Heart left ventricle (tissue), 16 donors: ENCODE data around the gene RNF4. TPM values are rescaled to one million over a fixed set of nuclear protein-coding genes. Genes with fewer than 3 reads are reported as not detected.
A peak's percentile ranks its signal among the peaks of the same experiment; 100 is the strongest.
"Not testable (repeated sequence)": the region's sequence is repeated elsewhere in the genome, so short reads cannot be mapped to it uniquely, and the experiment has no call there.

ENCODE experiments used
- ATAC-seq, 4 donors: fragments of 200-7000 bp; cut with Tn5 transposase; one replicate each; pipeline ENCODE4 v1.9.1; 2020 to 2022; ENCODE audit warnings: moderate library complexity in 4 of 4, mild to moderate bottlenecking in 3 of 4, moderate number of reproducible peaks in 1 of 4
- DNase-seq, 5 donors: peaks; one replicate each; pipeline ENCODE4 v3.0.0-alpha.2; 2020
- H3K27ac ChIP-seq, 12 donors: fragments of 200-600 bp; sonication (generic) in 4 of 12; one replicate each; pipeline versions ENCODE4 v1.5.0 to v1.8.0; 2016 to 2022; ENCODE audit warnings: mild to moderate bottlenecking in 2 of 12
- H3K27me3 ChIP-seq, 9 donors: fragments of 200-600 bp; sonication (generic) in 2 of 9; one replicate each; pipeline versions ENCODE4 v1.5.1 to v1.8.0; 2016 to 2022; ENCODE audit warnings: mild to moderate bottlenecking in 3 of 9
- H3K36me3 ChIP-seq, 9 donors: fragments of 200-600 bp; sonication (generic) in 2 of 9; one replicate each; pipeline versions ENCODE4 v1.5.0 to v1.8.0; 2018 to 2022; ENCODE audit warnings: mild to moderate bottlenecking in 2 of 9
- H3K4me1 ChIP-seq, 12 donors: fragments of 200-600 bp; sonication (generic) in 4 of 12; one replicate each; pipeline versions ENCODE4 v1.5.0 to v1.8.0; 2016 to 2022; ENCODE audit warnings: mild to moderate bottlenecking in 3 of 12
- H3K4me3 ChIP-seq, 12 donors: fragments of 200-600 bp; sonication (generic) in 4 of 12; one replicate each; pipeline versions ENCODE4 v1.5.0 to v1.8.0; 2017 to 2022; ENCODE audit warnings: mild to moderate bottlenecking in 9 of 12, moderate library complexity in 4 of 12
- H3K9me3 ChIP-seq, 12 donors: fragments of 200-600 bp; sonication (generic) in 4 of 12; one replicate each; pipeline versions ENCODE4 v1.5.0 to v1.8.0; 2016 to 2022; ENCODE audit warnings: mild to moderate bottlenecking in 1 of 12
- POLR2A ChIP-seq, 2 donors: fragments of 450-650 bp; IDR thresholded peaks; one replicate each; pipeline ENCODE4 v1.6.1; 2017; ENCODE audit warnings: antibody characterized with exemption in 2 of 2, mild to moderate bottlenecking in 2 of 2, moderate library complexity in 2 of 2
- WGBS, 4 donors: extraction: QIAGEN DNeasy Blood & Tissue Kit in 2 of 4; methylation state at CpG; one replicate each; pipeline versions ENCODE4 v1.1.5 to v1.1.7; 2013 to 2018; 5-methylcytosine and 5-hydroxymethylcytosine counted together
- intact Hi-C, 10 donors: fragments of 100-400 bp; cut with DNase I; formaldehyde crosslinking; loops; one replicate each; pipeline versions ENCODE4 v1.11.1 to v1.14.2; 2022
- polyA plus RNA-seq, 2 donors: library from polyadenylated mRNA; stranded (reverse); fragments of 200-250 nt; gene quantifications; one replicate each; pipeline ENCODE4 v1.2.3, GENCODE V29; 2013
- total RNA-seq, 9 donors: library from RNA; depleted of rRNA in 2 of 9; stranded (reverse); fragments of >200 nt in 2 of 9; fragmentation: NEBNext Ultra II Directional in 3 of 9; extraction: Animal tissue kit (Norgen Biotek cat#: 25700) in 3 of 9; gene quantifications; one replicate each; pipeline versions ENCODE4 v1.1.0 to v1.2.4, GENCODE V29; 2016 to 2023
- TF ChIP-seq, protein P1 (sequence below), 12 donors: fragments of 200-600 bp; sonication (generic) in 4 of 12; IDR thresholded peaks; one replicate each; pipeline versions ENCODE4 v1.5.0 to v1.8.0; 2018 to 2022; ENCODE audit warnings: antibody characterized with exemption in 12 of 12, mild to moderate bottlenecking in 5 of 12
- donor health status: ischemic (EF 13 %, LVEDD 7.1; RV severe dilation, severe dysfunction).
- donor health status: healthy with polysubstance abuse.
- donor health status: DM: no; HTN: yes; CAD: no.
- donor health status: DM: no; HTN: no; CAD: no.
- donor health status: ischemic (EF 25% LVEDD 6.9; RV normal size, moderate dysfunction).
- donor health status: ischemic (EF 25% LVEDD 5.7; RV mildly dilated, moderate dysfunction).
- donor health status: healthy.
- donor health status: DM: yes; HTN: yes; CAD: no.
- donor health status: ischemic (EF 35%, LVEDD 5.7; RV mildly dilated, moderate dysfunction).
- donor health status: nonischemic (EF 11% LVEDD 7.7; RV severe dilation, severe dysfunction).
- donor health status: DM: yes; HTN: yes; CAD: no.
- donor health status: PGD.
- donor health status: ischemic (EF 29% LVEDD 5.4; RV normal size, mild dysfunction).
- donor health status: nonischemic (EF 23%, LVEDD 6.1; RV moderate dilation, normal function).

RNF4 gene
- total and polyA plus RNA-seq, 11 donors = 10.6 to 45.7 (median 30.8) TPM

DNA sequence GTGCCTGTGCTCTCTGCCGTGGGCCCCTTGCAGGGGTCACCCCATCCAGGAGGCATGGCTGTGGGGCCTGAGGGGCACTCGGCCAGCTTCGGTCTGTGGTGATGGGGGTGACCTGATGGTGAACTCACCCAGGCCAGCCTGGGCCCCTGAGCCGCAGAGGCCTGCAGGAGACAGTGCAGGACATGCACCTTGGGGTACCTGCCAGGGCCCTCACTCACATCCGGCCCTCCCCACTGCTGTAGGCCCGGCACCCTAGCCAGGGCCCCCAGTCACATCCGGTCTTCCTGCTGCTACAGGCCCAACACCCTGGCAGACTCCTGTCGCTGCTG lies 42.9 kb upstream of the RNF4 start:
- DNase-seq (peak in 1 of 5 donors; percentile 63), ATAC-seq (no peak)
- no peak overlapping the region for H3K27ac ChIP-seq
- H3K36me3 ChIP-seq = no peaks in the 10 kb centered on the region
- no peaks in the 10 kb centered on the region for H3K9me3 ChIP-seq
- intact Hi-C loops = no loop called here
- no peaks in the 10 kb centered on the region for H3K4me1 ChIP-seq
- no peak overlapping the region for H3K4me3 ChIP-seq
- peaks cover 0 to 19% (median 9%) of the 10 kb centered on the region in 9 donors for H3K27me3 ChIP-seq
- 74 to 100% (median 82%) methylated on average over 2 to 8 of the region's 8 CpGs for WGBS, 4 donors
- TF ChIP-seq POLR2A (IDR thresholded peaks at IDR 0.05) = no peak
- TF ChIP-seq, protein P1, sequence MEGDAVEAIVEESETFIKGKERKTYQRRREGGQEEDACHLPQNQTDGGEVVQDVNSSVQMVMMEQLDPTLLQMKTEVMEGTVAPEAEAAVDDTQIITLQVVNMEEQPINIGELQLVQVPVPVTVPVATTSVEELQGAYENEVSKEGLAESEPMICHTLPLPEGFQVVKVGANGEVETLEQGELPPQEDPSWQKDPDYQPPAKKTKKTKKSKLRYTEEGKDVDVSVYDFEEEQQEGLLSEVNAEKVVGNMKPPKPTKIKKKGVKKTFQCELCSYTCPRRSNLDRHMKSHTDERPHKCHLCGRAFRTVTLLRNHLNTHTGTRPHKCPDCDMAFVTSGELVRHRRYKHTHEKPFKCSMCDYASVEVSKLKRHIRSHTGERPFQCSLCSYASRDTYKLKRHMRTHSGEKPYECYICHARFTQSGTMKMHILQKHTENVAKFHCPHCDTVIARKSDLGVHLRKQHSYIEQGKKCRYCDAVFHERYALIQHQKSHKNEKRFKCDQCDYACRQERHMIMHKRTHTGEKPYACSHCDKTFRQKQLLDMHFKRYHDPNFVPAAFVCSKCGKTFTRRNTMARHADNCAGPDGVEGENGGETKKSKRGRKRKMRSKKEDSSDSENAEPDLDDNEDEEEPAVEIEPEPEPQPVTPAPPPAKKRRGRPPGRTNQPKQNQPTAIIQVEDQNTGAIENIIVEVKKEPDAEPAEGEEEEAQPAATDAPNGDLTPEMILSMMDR (IDR thresholded peaks at IDR 0.05) = no peak

DNA sequence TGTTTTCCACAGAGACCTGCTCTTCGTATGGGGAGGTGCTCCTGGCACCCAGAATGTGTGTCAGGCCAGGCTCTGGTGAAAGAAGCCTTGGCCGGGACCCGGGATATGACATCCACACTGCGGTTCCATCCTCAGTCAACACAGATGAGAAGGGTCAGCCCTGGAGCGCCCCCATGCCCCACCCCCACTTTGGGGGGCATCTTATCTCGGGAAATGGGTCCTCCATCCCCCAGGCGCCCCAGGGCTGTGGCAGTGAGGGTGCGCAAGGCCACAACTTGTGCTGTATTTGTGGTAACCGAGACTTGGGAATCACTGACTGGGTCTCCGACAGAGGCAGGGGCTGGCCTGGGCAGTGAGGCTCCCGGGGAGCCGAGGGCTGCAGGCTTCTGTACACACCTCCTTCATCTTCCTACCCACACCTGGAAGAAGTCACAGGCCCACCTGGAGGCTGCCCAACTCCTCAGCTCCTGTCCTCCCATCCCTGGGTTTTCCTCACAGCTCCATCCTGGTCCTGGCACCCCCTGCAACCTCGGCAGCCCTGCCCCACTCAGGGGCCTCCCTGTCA lies 42.1 kb upstream of the RNF4 start:
- intact Hi-C loops = no loop called here
- Histone ChIP-seq H3K4me3 (no peak overlapping the region), H3K27ac (no peak overlapping the region), H3K27me3 (peaks cover 0 to 19% (median 6%) of the 10 kb centered on the region in 9 donors), H3K9me3 (no peaks in the 10 kb centered on the region), H3K36me3 (no peaks in the 10 kb centered on the region), H3K4me1 (no peaks in the 10 kb centered on the region)
- ATAC-seq = no peak
- TF ChIP-seq, protein P1 (IDR thresholded peaks at IDR 0.05) = no peak
- TF ChIP-seq POLR2A (IDR thresholded peaks at IDR 0.05) = no peak
- DNase-seq = peak in 1 of 5 donors; percentile 45
- 85 to 93% (median 87%) methylated on average over 10 to 13 of the region's 13 CpGs for WGBS, 4 donors

DNA sequence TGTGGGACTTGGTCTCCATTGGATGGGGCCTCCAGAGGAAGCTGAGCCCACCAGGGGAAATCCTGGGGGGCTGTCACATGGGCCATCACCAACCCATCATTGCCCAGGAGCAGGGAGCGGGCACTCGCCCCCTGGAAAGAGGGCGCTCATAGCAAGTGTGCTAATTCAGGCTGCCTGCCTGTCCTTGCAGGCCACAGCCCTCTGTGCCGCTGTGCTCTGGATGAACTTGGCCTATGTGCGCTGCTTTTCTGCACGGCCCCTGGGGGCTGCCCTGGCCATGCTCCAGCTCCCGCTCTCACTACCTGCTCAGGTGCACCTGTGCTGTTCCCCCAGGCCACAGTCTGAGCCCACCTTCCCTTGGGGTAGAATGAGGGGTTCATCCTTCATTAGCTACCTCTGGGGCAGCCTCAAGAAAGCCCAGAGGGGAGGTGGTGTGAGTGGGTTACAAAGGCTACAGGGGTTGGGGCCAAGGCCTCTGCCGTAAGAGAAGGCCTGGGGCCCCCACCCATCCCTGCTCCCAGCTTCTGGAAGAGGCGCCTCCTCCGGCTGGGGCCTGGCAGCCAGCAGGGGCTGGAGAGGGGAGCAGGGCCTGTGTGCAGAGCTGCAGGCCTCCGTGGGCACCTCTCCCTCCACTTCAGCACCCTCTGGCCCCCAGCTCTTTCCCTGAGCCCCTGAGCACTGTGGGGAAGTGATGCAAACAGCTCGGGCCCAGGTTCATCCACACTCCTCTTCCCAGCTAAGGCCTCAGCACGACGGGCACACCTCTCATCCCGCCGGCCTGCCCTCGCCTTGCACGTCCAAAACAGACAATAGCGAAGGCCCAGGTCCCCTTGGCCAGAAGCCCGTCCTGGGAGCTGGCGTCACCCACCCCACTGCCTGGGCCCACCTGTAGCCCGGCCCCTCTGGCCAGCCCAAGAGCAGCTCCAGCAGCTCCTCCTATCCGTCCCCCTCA lies 41.2 kb upstream of the RNF4 start:
- intact Hi-C loops = no loop called here
- H3K9me3 ChIP-seq = no peaks in the 10 kb centered on the region
- H3K4me1 ChIP-seq = no peaks in the 10 kb centered on the region
- 86 to 89% (median 87%) methylated on average over 21 to 23 of the region's 23 CpGs for WGBS, 4 donors
- no peak overlapping the region for H3K4me3 ChIP-seq
- H3K27me3 ChIP-seq = peaks cover 0 to 10% (median 0%) of the 10 kb centered on the region in 9 donors
- DNase-seq (no peak), ATAC-seq (no peak)
- TF ChIP-seq, protein P1 (IDR thresholded peaks at IDR 0.05) = no peak
- TF ChIP-seq POLR2A (IDR thresholded peaks at IDR 0.05) = no peak
- H3K27ac ChIP-seq = no peak overlapping the region
- H3K36me3 ChIP-seq = no peaks in the 10 kb centered on the region

DNA sequence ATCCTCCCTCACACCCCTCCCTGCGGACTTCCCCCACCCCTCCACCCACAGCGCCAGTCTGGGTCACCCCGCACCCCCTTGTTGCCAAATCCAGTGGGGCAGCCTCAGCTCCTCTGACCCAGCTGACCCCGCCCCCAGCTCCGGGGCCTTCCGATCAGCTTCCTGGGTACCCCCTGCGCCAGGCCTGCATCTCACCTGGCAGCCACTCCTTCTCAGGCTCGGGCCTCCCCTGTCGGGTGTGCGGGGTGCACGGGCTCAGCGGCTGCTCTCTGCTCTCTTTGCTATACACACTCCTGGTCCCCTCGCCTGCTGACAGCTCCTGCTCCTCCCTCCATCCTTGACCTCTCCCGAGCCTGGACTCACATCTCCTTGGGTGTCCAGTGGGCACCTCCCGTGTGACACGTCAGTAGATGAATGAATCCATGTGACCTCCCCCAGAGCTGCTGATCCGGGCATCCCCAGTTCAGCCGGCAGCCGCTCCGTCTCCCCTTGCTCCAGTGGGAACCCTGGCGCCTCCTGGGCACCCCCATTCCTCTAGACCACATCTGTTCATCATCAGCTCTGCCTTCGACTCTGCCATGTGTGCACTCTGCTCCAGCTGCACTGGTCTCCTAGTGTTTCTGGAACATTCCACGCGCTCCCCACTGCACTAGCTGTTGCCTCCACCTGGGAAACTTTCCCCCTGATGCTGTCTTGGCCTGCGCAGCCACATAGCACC lies 40.3 kb upstream of the RNF4 start:
- DNase-seq = no peak
- no peak for ATAC-seq
- TF ChIP-seq, protein P1 (IDR thresholded peaks at IDR 0.05) = no peak
- no peak for TF ChIP-seq POLR2A (IDR thresholded peaks at IDR 0.05)
- Histone ChIP-seq H3K27me3 (no peaks in the 10 kb centered on the region), H3K4me1 (no peaks in the 10 kb centered on the region), H3K36me3 (no peaks in the 10 kb centered on the region), H3K27ac (no peak overlapping the region), H3K9me3 (no peaks in the 10 kb centered on the region), H3K4me3 (no peak overlapping the region)
- intact Hi-C loops = no loop called here
- WGBS, 4 donors = 75 to 85% (median 80%) methylated on average over 25 of the region's 25 CpGs

DNA sequence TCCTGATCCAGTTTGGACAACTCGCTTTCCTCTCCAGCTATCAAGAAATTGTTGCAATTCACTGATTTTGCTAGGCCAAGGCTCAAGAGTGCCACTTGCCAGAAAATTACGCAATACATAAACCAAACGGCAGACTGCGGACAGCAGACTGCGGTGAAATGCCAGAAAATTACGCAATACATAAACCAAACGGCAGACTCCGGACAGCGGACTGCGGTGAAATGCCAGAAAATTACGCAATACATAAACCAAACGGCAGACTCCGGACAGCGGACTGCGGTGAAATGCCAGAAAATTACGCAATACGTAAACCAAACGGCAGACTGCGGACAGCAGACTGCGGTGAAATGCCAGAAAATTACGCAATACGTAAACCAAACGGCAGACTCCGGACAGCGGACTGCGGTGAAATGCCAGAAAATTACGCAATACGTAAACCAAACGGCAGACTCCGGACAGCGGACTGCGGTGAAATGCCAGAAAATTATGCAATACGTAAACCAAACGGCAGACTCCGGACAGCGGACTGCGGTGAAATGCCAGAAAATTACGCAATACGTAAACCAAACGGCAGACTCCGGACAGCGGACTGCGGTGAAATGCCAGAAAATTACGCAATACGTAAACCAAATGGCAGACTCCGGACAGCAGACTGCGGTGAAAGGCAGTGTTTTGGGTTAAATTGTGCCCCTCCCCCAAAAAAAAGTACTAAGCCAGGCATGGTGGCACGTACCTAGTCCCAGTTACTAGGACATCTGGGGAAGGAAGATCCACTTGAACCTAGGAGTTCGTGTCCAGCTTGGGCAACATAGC lies 38.8 kb upstream of the RNF4 start:
- WGBS, 4 donors = 90 to 92% (median 91%) methylated on average over 23 to 31 of the region's 49 CpGs
- H3K27me3 ChIP-seq, H3K9me3 ChIP-seq, ATAC-seq, intact Hi-C loops, H3K36me3 ChIP-seq, H3K4me3 ChIP-seq, DNase-seq, H3K27ac ChIP-seq, H3K4me1 ChIP-seq: not testable (repeated sequence)
